RWPE1 (cell line): ENCODE measurements around the gene NADSYN1.

Source experiments
- CTCF ChIA-PET: fragments of 350-600 bp; sonication (Branson Sonifier 250); formaldehyde crosslinking; extraction: SDS; loops from one replicate; lab custom pipeline; 2021; lab: Yijun Ruan, JAX
- POLR2A ChIA-PET: fragments of 400-600 bp; formaldehyde crosslinking; extraction: SDS; loops from one replicate; lab custom pipeline; 2020; ENCODE audit warnings: antibody characterized with exemption; ENCODE audit not compliant: low non-redundant PET; lab: Yijun Ruan, JAX
- DNase-seq: peaks from one replicate; pipeline ENCODE4 v3.0.0; 2012; ENCODE audit warnings: low spot score
- H3K27ac ChIP-seq: fragments of 450-650 bp; 2 replicates; pipeline ENCODE4 v1.5.1; 2017
- TF ChIP-seq, protein P1 (sequence below): fragments of 450-650 bp; conservative IDR thresholded peaks from 2 replicates; pipeline ENCODE4 v1.5.1; 2017; ENCODE audit warnings: low read depth, mild to moderate bottlenecking

NADSYN1 gene

DNA sequence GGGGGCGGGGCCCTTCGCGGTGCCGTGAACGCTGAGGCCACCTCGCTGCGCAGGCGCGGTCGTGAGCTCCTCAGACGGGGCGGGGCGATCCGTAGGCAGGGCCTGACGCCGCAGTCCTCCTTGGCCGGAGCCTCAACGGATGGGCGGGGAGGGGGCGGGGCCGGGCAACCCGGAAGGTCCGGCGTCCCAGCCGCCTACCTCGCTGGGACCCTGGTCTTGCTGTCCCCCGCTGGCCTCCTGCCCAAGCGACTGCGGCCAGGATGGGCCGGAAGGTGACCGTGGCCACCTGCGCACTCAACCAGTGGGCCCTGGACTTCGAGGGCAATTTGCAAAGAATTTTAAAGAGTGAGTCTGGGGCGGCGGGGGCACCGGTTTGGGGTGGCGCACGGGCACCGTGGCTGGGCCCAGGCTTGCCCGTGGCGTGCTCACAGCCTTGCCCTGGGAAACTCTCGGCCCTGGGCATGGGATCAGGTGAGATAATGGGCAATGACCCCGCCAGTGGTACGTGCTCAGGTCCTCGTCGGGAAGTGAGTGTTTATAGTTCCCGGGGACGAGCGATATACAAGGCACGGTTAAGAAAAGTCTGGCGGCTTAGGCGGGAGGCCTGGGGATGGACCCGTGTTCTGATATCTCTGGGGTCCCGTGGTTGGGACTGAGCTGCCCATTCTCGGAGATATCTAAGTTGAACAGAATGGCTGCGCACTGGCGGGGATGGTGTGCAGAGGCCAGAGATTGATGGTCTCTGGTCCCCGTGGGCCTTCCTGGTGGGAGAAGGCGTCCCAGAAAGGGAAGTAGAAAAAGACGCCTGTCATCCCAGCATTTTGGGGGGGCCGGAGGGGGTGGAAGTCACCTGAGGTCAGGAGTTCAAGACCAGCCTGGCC, at the start of gene NADSYN1:
NADSYN1 (plus strand) TSS at position 167 of the 881 bp plus-strand sequence; CDS start at position 261, 94 bp downstream.
- ChIA-PET CTCF (interaction anchor here (0.6 kb wide), 1 partner anchor 627 kb away, joined by 3 read pairs; no protein-coding TSS in a partner anchor), POLR2A (interaction anchor here (0.6 to 1.1 kb wide), 2 partner anchors 16 to 1047 kb away, joined by 3 to 4 read pairs; no protein-coding TSS in a partner anchor)
- H3K27ac ChIP-seq = peak within 1 kb of the TSS; percentile 76
- DNase-seq = peak; percentile 95
- TF ChIP-seq, protein P1, sequence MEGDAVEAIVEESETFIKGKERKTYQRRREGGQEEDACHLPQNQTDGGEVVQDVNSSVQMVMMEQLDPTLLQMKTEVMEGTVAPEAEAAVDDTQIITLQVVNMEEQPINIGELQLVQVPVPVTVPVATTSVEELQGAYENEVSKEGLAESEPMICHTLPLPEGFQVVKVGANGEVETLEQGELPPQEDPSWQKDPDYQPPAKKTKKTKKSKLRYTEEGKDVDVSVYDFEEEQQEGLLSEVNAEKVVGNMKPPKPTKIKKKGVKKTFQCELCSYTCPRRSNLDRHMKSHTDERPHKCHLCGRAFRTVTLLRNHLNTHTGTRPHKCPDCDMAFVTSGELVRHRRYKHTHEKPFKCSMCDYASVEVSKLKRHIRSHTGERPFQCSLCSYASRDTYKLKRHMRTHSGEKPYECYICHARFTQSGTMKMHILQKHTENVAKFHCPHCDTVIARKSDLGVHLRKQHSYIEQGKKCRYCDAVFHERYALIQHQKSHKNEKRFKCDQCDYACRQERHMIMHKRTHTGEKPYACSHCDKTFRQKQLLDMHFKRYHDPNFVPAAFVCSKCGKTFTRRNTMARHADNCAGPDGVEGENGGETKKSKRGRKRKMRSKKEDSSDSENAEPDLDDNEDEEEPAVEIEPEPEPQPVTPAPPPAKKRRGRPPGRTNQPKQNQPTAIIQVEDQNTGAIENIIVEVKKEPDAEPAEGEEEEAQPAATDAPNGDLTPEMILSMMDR = no peak

DNA sequence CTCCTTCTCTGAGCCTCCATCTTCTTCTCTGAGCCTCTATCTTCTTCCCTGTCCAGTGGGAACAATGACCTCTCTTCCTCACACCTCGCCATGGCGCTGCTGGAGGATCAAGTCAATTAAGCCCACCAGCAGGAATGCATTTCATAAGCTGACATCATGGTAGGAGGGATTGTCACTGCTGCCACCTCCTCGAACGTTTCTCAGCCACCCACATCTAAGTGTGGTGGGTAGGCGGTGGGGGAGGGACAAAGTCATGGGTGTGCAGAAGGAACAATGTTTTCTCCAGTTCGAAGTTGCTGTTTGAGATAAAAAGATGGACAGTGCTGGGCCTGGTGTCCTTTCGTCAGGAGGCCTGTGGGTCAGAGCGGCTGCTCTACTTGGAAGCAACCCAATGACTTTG, 48.8 kb upstream of the NADSYN1 start:
- TF ChIP-seq, protein P1 = no peak
- DNase-seq = no peak
- CTCF ChIA-PET = no interaction called here
- POLR2A ChIA-PET = no interaction called here
- H3K27ac ChIP-seq = no peak overlapping the region

DNA sequence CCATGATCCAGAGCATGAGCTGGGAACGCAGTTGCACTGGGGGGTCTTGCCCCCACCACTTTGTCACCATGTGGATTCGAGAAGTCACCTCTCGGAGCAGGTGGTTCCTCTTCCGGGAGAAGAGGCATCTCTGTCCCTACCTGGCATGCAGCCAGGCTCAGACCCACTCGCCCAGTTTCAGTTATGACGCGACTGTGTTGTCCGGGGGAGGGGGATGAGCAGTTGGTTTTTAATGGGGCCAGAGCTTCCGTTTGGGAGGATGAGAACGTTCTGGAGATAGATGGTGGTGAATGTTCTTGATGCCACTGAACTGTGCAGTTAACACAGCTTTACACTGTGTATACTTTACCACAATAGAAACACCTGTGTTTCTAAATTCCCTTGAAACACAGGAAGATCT, 46.3 kb upstream of the NADSYN1 start:
- H3K27ac ChIP-seq = no peak overlapping the region
- TF ChIP-seq, protein P1 = no peak
- no peak for DNase-seq
- ChIA-PET CTCF (no interaction called here), POLR2A (no interaction called here)

DNA sequence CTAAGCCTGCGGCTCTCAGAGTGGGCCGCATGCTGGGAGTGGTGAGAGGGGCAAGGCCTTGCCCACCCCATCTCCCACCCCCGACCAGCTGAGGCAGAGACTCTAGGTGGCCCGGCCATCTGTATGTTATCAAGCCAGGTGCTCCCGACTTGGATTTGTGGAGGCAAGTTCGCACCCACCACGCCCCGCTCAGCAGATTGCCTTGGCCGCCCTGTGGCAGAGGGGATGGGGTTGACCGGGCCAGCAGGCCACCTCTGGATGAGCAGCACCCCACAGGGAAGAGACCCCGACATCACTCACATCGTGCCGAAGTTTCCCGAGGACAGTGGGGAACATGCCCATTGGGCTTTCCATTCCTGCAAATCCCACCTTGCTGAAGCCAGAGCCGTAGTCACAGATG, 45.6 kb upstream of the NADSYN1 start:
- TF ChIP-seq, protein P1 = no peak
- ChIA-PET CTCF (no interaction called here), POLR2A (no interaction called here)
- no peak for DNase-seq
- no peak overlapping the region for H3K27ac ChIP-seq

DNA sequence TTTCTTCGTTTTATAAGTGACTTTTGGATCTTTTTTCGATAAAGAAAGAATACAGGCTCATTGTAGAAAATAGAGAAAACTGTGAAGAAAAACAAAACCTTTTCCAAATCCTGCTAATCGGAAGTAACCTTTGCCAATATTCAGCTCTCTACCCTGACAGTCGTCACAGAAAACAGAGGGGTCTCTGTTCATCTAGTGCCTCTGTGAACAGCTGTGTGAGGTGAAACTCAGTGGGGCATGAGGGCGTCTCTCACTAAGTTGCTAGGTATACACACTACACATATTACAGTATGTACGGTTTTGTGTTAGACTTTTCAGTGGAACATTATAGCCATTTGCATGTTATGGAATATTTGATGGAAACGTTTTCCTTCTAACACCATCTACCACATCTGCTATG, 44.2 kb upstream of the NADSYN1 start:
- H3K27ac ChIP-seq = no peak overlapping the region
- DNase-seq = no peak
- CTCF ChIA-PET = no interaction called here
- TF ChIP-seq, protein P1 = no peak
- POLR2A ChIA-PET = no interaction called here

DNA sequence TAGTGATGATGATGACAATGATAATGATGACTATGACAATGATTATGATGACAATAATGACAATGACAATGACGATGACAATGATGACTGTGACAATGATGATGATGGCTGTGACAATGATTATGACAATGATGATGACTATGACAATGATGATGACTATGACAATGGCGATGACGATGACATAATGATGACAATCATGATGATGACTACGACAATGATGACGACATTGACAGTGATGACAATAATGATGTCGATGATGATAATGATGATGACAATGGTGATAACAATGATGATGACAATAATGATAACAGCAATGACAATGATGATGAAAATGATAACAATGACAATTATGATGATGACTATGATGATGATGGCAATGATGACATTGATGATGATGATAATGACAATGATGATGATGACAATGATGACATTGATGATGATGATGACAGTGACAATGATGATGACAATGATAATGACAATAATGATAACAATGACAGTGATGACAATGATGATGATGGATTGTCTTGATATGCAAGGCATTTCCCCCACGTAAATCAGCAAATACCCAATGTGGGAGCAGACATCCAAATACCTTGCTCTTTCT, 42.5 kb upstream of the NADSYN1 start:
- POLR2A ChIA-PET = no interaction called here
- DNase-seq = no peak
- CTCF ChIA-PET = interaction anchor here (0.7 kb wide), 1 partner anchor 66 kb away, joined by 3 read pairs; no protein-coding TSS in a partner anchor
- H3K27ac ChIP-seq = no peak overlapping the region
- TF ChIP-seq, protein P1 = no peak
